Measurements from ENCODE around the gene GLIPR1L2. TPM values are rescaled to one million over a fixed set of nuclear protein-coding genes. Genes with fewer than 3 reads are reported as not detected.

Gene GLIPR1L2
- total and polyA plus RNA-seq, 2 experiments from 2014 or later, result 0.92 TPM; not detected in 1

DNA sequence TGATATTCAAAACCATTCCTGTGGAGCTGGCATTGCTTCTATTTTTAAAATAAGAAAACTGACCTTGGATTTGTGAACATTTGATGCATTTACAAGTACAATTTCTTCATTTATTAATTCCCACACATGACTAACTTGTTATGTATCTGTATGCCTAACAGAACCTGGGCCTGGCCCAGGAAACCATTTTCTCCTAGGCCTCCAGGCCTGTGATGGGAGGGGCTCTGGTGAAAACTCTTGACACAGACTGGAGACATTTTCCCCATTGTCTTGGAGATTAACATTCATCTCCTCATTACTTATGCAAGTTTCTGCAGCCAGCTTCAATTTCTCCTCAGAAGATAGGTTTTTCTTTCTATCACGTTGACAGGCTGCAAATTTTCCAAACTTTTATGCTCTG lies 42.0 kb downstream of the GLIPR1L2 start:
- no peak for DNase-seq (ENCODE audit: low spot score)
- Histone ChIP-seq H3K4me1 (ENCODE audit: insufficient read depth) (no peaks in the 10 kb centered on the region), H3K4me2 (no peak overlapping the region), H3K36me3 (replicated peaks; ENCODE audit: insufficient read depth, low read depth) (no peaks in the 10 kb centered on the region), H3K27me3 (no peaks in the 10 kb centered on the region), H2AFZ (no peak overlapping the region), H3K9me2 (replicated peaks; ENCODE audit: insufficient read depth) (no peaks in the 10 kb centered on the region), H4K20me1 (ENCODE audit: insufficient read depth, poor library complexity, severe bottlenecking) (no peaks in the 10 kb centered on the region), H3K9me3 (ENCODE audit: low read depth) (no peaks in the 10 kb centered on the region), H3K27ac (no peak overlapping the region), H3K4me3 (no peak overlapping the region), H3K79me2 (no peaks in the 10 kb centered on the region)
- TF ChIP-seq EZH2phosphoT487 (IDR thresholded peaks at IDR 0.05; ENCODE audit: low read depth, severe bottlenecking, unreplicated experiment) (no peak), EZH2 (IDR thresholded peaks at IDR 0.05; ENCODE audit: borderline replicate concordance) (no peak)
- TF ChIP-seq, protein P1, sequence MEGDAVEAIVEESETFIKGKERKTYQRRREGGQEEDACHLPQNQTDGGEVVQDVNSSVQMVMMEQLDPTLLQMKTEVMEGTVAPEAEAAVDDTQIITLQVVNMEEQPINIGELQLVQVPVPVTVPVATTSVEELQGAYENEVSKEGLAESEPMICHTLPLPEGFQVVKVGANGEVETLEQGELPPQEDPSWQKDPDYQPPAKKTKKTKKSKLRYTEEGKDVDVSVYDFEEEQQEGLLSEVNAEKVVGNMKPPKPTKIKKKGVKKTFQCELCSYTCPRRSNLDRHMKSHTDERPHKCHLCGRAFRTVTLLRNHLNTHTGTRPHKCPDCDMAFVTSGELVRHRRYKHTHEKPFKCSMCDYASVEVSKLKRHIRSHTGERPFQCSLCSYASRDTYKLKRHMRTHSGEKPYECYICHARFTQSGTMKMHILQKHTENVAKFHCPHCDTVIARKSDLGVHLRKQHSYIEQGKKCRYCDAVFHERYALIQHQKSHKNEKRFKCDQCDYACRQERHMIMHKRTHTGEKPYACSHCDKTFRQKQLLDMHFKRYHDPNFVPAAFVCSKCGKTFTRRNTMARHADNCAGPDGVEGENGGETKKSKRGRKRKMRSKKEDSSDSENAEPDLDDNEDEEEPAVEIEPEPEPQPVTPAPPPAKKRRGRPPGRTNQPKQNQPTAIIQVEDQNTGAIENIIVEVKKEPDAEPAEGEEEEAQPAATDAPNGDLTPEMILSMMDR (IDR thresholded peaks at IDR 0.05; ENCODE audit: poor library complexity), result no peak
- 85% methylated on average over 1 of the region's 1 CpG for WGBS (ENCODE audit: low lambda C conversion rate, missing lambda C conversion rate)

- Histone ChIP-seq H4K20me1 (ENCODE audit: insufficient read depth, poor library complexity, severe bottlenecking) (no peaks in the 10 kb centered on the region), H3K79me2 (no peaks in the 10 kb centered on the region), H3K27me3 (no peaks in the 10 kb centered on the region), H3K4me1 (ENCODE audit: insufficient read depth) (peaks cover 2% of the 10 kb centered on the region), H3K4me3 (no peak overlapping the region), H3K27ac (no peak overlapping the region), H3K9me2 (replicated peaks; ENCODE audit: insufficient read depth) (no peaks in the 10 kb centered on the region), H3K9me3 (ENCODE audit: low read depth) (no peaks in the 10 kb centered on the region), H3K4me2 (no peak overlapping the region), H2AFZ (no peak overlapping the region), H3K36me3 (replicated peaks; ENCODE audit: insufficient read depth, low read depth) (no peaks in the 10 kb centered on the region)
- DNase-seq (ENCODE audit: low spot score), result no peak
- TF ChIP-seq, protein P1 (IDR thresholded peaks at IDR 0.05; ENCODE audit: poor library complexity), result no peak
- no peak for TF ChIP-seq EZH2 (IDR thresholded peaks at IDR 0.05; ENCODE audit: borderline replicate concordance)
- no peak for TF ChIP-seq EZH2phosphoT487 (IDR thresholded peaks at IDR 0.05; ENCODE audit: low read depth, severe bottlenecking, unreplicated experiment)
- 68% methylated on average over 2 of the region's 2 CpGs for WGBS (ENCODE audit: low lambda C conversion rate, missing lambda C conversion rate)
Observed at GRCh38 chr12:75437564-75437963, 46.7 kb downstream of the GLIPR1L2 start.

DNA sequence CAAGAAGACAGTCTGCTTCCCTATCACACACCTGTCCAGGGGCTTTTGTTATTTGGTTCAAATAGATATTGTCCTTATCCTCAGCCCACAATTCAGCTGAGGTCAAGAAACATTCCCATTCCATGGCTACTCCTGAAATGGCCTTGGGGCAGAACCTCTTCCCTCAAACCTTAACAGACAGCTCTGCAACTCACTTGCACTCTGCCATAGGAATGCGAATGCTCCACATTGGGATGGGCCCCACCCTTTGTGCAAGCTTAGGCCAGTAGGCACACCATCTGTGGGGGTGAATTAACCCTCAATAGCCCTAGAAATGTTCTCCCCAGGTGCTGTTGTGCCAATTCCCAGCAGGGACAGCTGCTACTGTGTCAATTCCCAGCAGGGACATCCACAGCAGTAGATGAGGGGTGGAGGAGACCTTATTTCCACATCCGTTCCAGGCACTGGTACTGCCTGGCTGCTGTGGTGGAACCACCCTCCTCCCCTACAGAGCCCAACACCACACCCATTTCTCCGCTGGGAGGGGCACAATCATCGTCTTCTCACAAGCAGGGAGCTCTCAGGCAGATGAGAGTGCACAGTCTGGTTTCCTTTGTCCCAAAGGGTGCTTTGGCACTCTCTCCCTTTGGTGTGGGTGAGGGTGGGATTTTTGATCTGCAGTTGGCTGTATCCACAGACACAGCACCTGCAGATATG lies 47.3 kb downstream of the GLIPR1L2 start:
- peaks cover 2% of the 10 kb centered on the region for H3K4me1 ChIP-seq (ENCODE audit: insufficient read depth)
- H3K36me3 ChIP-seq (replicated peaks; ENCODE audit: insufficient read depth, low read depth), result no peaks in the 10 kb centered on the region
- H3K27ac ChIP-seq, result no peak overlapping the region
- H4K20me1 ChIP-seq (ENCODE audit: insufficient read depth, poor library complexity, severe bottlenecking), result no peaks in the 10 kb centered on the region
- no peak overlapping the region for H3K4me2 ChIP-seq
- no peaks in the 10 kb centered on the region for H3K9me3 ChIP-seq (ENCODE audit: low read depth)
- H3K27me3 ChIP-seq, result no peaks in the 10 kb centered on the region
- H3K9me2 ChIP-seq (replicated peaks; ENCODE audit: insufficient read depth), result no peaks in the 10 kb centered on the region
- 84% methylated on average over 4 of the region's 4 CpGs for WGBS (ENCODE audit: low lambda C conversion rate, missing lambda C conversion rate)
- no peak for DNase-seq (ENCODE audit: low spot score)
- no peak overlapping the region for H2AFZ ChIP-seq
- TF ChIP-seq EZH2phosphoT487 (IDR thresholded peaks at IDR 0.05; ENCODE audit: low read depth, severe bottlenecking, unreplicated experiment), result no peak
- no peak for TF ChIP-seq EZH2 (IDR thresholded peaks at IDR 0.05; ENCODE audit: borderline replicate concordance)
- TF ChIP-seq, protein P1 (IDR thresholded peaks at IDR 0.05; ENCODE audit: poor library complexity), result no peak
- no peaks in the 10 kb centered on the region for H3K79me2 ChIP-seq
- H3K4me3 ChIP-seq, result no peak overlapping the region

Data from hepatocyte (in vitro differentiated cells).